Neuron (in vitro differentiated cells): ENCODE results near the gene FKBP15.
"Not testable (repeated sequence)": the region's sequence is repeated elsewhere in the genome, so short reads cannot be mapped to it uniquely, and the experiment has no call there.

Source experiments
- H2AFZ ChIP-seq: one replicate; pipeline ENCODE4 v1.6.1; 2013; ENCODE audit warnings: low read depth, mild to moderate bottlenecking, inconsistent platforms, low read length, moderate library complexity
- H3K27me3 ChIP-seq: one replicate; pipeline ENCODE4 v1.6.1; 2013; ENCODE audit warnings: low read length; ENCODE audit not compliant: insufficient read depth
- H3K36me3 ChIP-seq: one replicate; pipeline ENCODE4 v1.6.1; 2013; ENCODE audit warnings: low read length; ENCODE audit not compliant: insufficient read depth
- H3K4me1 ChIP-seq: one replicate; pipeline ENCODE4 v1.6.1; 2013; ENCODE audit warnings: low read length; ENCODE audit not compliant: insufficient read depth
- H3K4me3 ChIP-seq: 2 replicates; pipeline ENCODE4 v1.5.1; 2013; ENCODE audit warnings: mild to moderate bottlenecking, low read length, moderate library complexity
- H3K9me3 ChIP-seq: one replicate; pipeline ENCODE4 v1.6.1; 2013; ENCODE audit warnings: low read length

The FKBP15 gene

GRCh38 chr9:113118829-113119228 is 102.2 kb downstream of the FKBP15 start:
- H3K27me3 ChIP-seq, H3K4me3 ChIP-seq, H2AFZ ChIP-seq, H3K9me3 ChIP-seq, H3K4me1 ChIP-seq, H3K36me3 ChIP-seq: not testable (repeated sequence)
